H9 (cell line): ENCODE measurements around the gene KIF18A. TPM values are rescaled to one million over a fixed set of nuclear protein-coding genes. Genes with fewer than 3 reads are reported as not detected.

Experiments
- DNase-seq: peaks from one replicate; pipeline ENCODE4 v3.0.0-alpha.2; 2017
- H2AFZ ChIP-seq: one replicate; pipeline ENCODE4 v1.6.1; 2013; ENCODE audit warnings: mild to moderate bottlenecking, low read length, control low read depth, moderate library complexity
- H2AK5ac ChIP-seq: 2 replicates; pipeline ENCODE4 v1.6.1; 2013; ENCODE audit warnings: low read length, control low read depth, mixed read lengths; ENCODE audit not compliant: insufficient read length
- H2BK120ac ChIP-seq: one replicate; pipeline ENCODE4 v1.6.1; 2013; ENCODE audit warnings: low read depth, mild to moderate bottlenecking, low read length, control low read depth, inconsistent platforms; ENCODE audit not compliant: poor library complexity, severe bottlenecking
- H2BK12ac ChIP-seq: 2 replicates; pipeline ENCODE4 v1.6.1; 2013; ENCODE audit warnings: low read length, control low read depth, mixed read lengths, low read depth; ENCODE audit not compliant: insufficient read length
- H2BK15ac ChIP-seq: 2 replicates; pipeline ENCODE4 v1.6.1; 2013; ENCODE audit warnings: low read depth, low read length, control low read depth
- H2BK20ac ChIP-seq: one replicate; pipeline ENCODE4 v1.6.1; 2013; ENCODE audit warnings: low read depth, mild to moderate bottlenecking, low read length, control low read depth, inconsistent platforms; ENCODE audit not compliant: poor library complexity, severe bottlenecking
- H2BK5ac ChIP-seq: 2 replicates; pipeline ENCODE4 v1.6.1; 2013; ENCODE audit warnings: low read length, control low read depth, mixed read lengths; ENCODE audit not compliant: insufficient read length
- H3K14ac ChIP-seq: 2 replicates; pipeline ENCODE4 v1.6.1; 2013; ENCODE audit warnings: low read length, control low read depth; ENCODE audit not compliant: insufficient read depth
- H3K18ac ChIP-seq: 2 replicates; pipeline ENCODE4 v1.6.1; 2013; ENCODE audit warnings: low read depth, mild to moderate bottlenecking, mixed read lengths, low read length, control low read depth; ENCODE audit not compliant: insufficient read length
- H3K23ac ChIP-seq: 2 replicates; pipeline ENCODE4 v1.6.1; 2013; ENCODE audit warnings: low read length, control low read depth, mixed read lengths, low read depth; ENCODE audit not compliant: insufficient read length
- H3K23me2 ChIP-seq: 2 replicates; pipeline ENCODE4 v1.6.1; 2013; ENCODE audit warnings: low read depth, mild to moderate bottlenecking, mixed read lengths, low read length, control low read depth; ENCODE audit not compliant: insufficient read length, poor library complexity, severe bottlenecking
- H3K27ac ChIP-seq: 2 replicates; pipeline ENCODE4 v1.5.1; 2013; ENCODE audit warnings: low read length, control low read depth, mixed read lengths, low read depth; ENCODE audit not compliant: insufficient read length
- H3K27me3 ChIP-seq: 2 replicates; pipeline ENCODE4 v1.6.1; 2013; ENCODE audit warnings: low read length, control low read depth, inconsistent platforms; ENCODE audit not compliant: insufficient read depth
- H3K4ac ChIP-seq: 2 replicates; pipeline ENCODE4 v1.6.1; 2013; ENCODE audit warnings: low read depth, mild to moderate bottlenecking, control low read depth, inconsistent platforms, low read length, moderate library complexity
- H3K4me1 ChIP-seq: 2 replicates; pipeline ENCODE4 v1.6.1; 2013; ENCODE audit warnings: low read length, control low read depth, inconsistent platforms; ENCODE audit not compliant: insufficient read depth
- H3K4me2 ChIP-seq: 2 replicates; pipeline ENCODE4 v1.6.1; 2013; ENCODE audit warnings: low read length, control low read depth, mixed read lengths; ENCODE audit not compliant: insufficient read length, insufficient read depth
- H3K56ac ChIP-seq: 2 replicates; pipeline ENCODE4 v1.6.1; 2013; ENCODE audit warnings: low read depth, mild to moderate bottlenecking, mixed read lengths, low read length, control low read depth; ENCODE audit not compliant: insufficient read length
- H3K79me1 ChIP-seq: 2 replicates; pipeline ENCODE4 v1.6.1; 2013; ENCODE audit warnings: low read depth, mild to moderate bottlenecking, moderate library complexity, low read length, control low read depth, inconsistent platforms; ENCODE audit not compliant: insufficient read depth, poor library complexity, severe bottlenecking
- H3K79me2 ChIP-seq: 2 replicates; pipeline ENCODE4 v1.6.1; 2013; ENCODE audit warnings: low read length, control low read depth, inconsistent platforms; ENCODE audit not compliant: insufficient read depth
- H3K9ac ChIP-seq: 2 replicates; pipeline ENCODE4 v1.6.1; 2013; ENCODE audit warnings: low read length, control low read depth, mixed read lengths; ENCODE audit not compliant: insufficient read length; ENCODE audit errors: extremely low read depth
- H3K9me3 ChIP-seq: one replicate; pipeline ENCODE4 v1.6.1; 2013; ENCODE audit warnings: low read depth, low read length, inconsistent platforms; ENCODE audit not compliant: control insufficient read depth
- H3T11ph ChIP-seq: one replicate; pipeline ENCODE4 v1.6.1; 2013; ENCODE audit warnings: mild to moderate bottlenecking, low read length, control low read depth, inconsistent platforms
- H4K20me1 ChIP-seq: one replicate; pipeline ENCODE4 v1.6.1; 2013; ENCODE audit not compliant: control insufficient read depth, insufficient read length, insufficient read depth
- H4K5ac ChIP-seq: 2 replicates; pipeline ENCODE4 v1.6.1; 2013; ENCODE audit warnings: low read depth, mild to moderate bottlenecking, mixed read lengths, low read length, control low read depth; ENCODE audit not compliant: insufficient read length
- H4K8ac ChIP-seq: replicated peaks from 2 replicates; pipeline ENCODE4 v1.6.1; 2013; ENCODE audit warnings: low read length, control low read depth, mixed read lengths, low read depth; ENCODE audit not compliant: insufficient read length
- H4K91ac ChIP-seq: 2 replicates; pipeline ENCODE4 v1.6.1; 2013; ENCODE audit warnings: low read depth, mild to moderate bottlenecking, moderate library complexity, mixed read lengths, low read length, control low read depth; ENCODE audit not compliant: insufficient read length
- H3K27ac Mint-ChIP-seq, 3 experiments: 2 replicates in 2 of 3; 3 replicates in 1 of 3; pipeline ENCODE4 v1.8.0; 2020 to 2021; ENCODE audit warnings: mixed read lengths in 3 of 3, mild to moderate bottlenecking in 1 of 3, moderate library complexity in 1 of 3
- H3K27me3 Mint-ChIP-seq: 2 replicates; pipeline ENCODE4 v1.8.0; 2021; ENCODE audit warnings: low read depth, mild to moderate bottlenecking, moderate library complexity, mixed read lengths
- H3K36me3 Mint-ChIP-seq, 3 experiments: 2 replicates in 2 of 3; 3 replicates in 1 of 3; pipeline ENCODE4 v1.8.0; 2020 to 2021; ENCODE audit warnings: low read depth in 3 of 3, mixed read lengths in 3 of 3; ENCODE audit not compliant: insufficient read depth in 1 of 3
- H3K4me1 Mint-ChIP-seq, 2 experiments: 2 replicates each; pipeline ENCODE4 v1.8.0; 2020; ENCODE audit warnings: mixed read lengths in 2 of 2
- H3K4me3 Mint-ChIP-seq, 2 experiments: 2 replicates in 1 of 2; 3 replicates in 1 of 2; pipeline ENCODE4 v1.8.0; 2020 to 2021; ENCODE audit warnings: mild to moderate bottlenecking in 2 of 2, mixed read lengths in 2 of 2, moderate library complexity in 1 of 2
- H3K9me3 Mint-ChIP-seq, 2 experiments: 2 replicates in 1 of 2; 3 replicates in 1 of 2; pipeline ENCODE4 v1.8.0; 2020; ENCODE audit warnings: mild to moderate bottlenecking in 2 of 2, mixed read lengths in 2 of 2, moderate library complexity in 1 of 2
- CTCF ChIP-seq: fragments of 200-600 bp; sonication (generic); conservative IDR thresholded peaks from 3 replicates; pipeline ENCODE4 v1.8.0; 2021; ENCODE audit warnings: antibody characterized with exemption, mild to moderate bottlenecking
- WGBS: extraction: QIAGEN DNeasy Blood & Tissue Kit; methylation state at CpG from one replicate; pipeline ENCODE4 v1.1.7; 2013; ENCODE audit warnings: missing lambda C conversion rate, low lambda C conversion rate, mixed read lengths; ENCODE audit not compliant: insufficient read length; ENCODE audit errors: extremely low coverage; 5-methylcytosine and 5-hydroxymethylcytosine counted together
- total RNA-seq: library from RNA; stranded (reverse); gene quantifications from 2 replicates; pipeline ENCODE4 v1.2.1, GENCODE V29; 2021

The KIF18A gene
- total RNA-seq, 1 experiment from 2014 or later = 25.9 TPM

GRCh38 chr11:27997344-27997743 is 110.6 kb downstream of the KIF18A start:
- no peak overlapping the region for H3K9ac ChIP-seq
- no peak overlapping the region for H4K5ac ChIP-seq
- H2BK20ac ChIP-seq = no peak overlapping the region
- DNase-seq = no peak
- no peaks in the 10 kb centered on the region; the same call in 1 of the 2 replicates for H3K4me1 ChIP-seq
- no peak overlapping the region for H2BK120ac ChIP-seq
- H3K4me2 ChIP-seq = no peak overlapping the region
- H2BK5ac ChIP-seq = no peak overlapping the region
- H3K27ac Mint-ChIP-seq = no peak overlapping the region
- H3K4ac ChIP-seq = no peak overlapping the region
- no CpG with 5 or more reads among the region's 2 CpGs for WGBS
- no peak overlapping the region for H4K8ac ChIP-seq
- H3K14ac ChIP-seq = no peak overlapping the region
- H2AFZ ChIP-seq = no peak overlapping the region
- H3K9me3 Mint-ChIP-seq = peaks cover 32 to 35% of the 10 kb centered on the region in 2 experiments
- H3K27ac ChIP-seq = no peak overlapping the region
- H4K91ac ChIP-seq = no peak overlapping the region
- H3K23me2 ChIP-seq = no peaks in the 10 kb centered on the region
- peaks cover 3% of the 10 kb centered on the region for H3K9me3 ChIP-seq
- H3K4me1 Mint-ChIP-seq = peaks cover 0 to 2% of the 10 kb centered on the region in 2 experiments; a peak in 2 of 4 replicates
- H3K4me3 Mint-ChIP-seq = no peak overlapping the region
- no peak overlapping the region for H3K56ac ChIP-seq
- H4K20me1 ChIP-seq = no peaks in the 10 kb centered on the region
- H3T11ph ChIP-seq = no peak overlapping the region
- no peak for TF ChIP-seq CTCF
- H3K27me3 Mint-ChIP-seq = no peaks in the 10 kb centered on the region
- H3K23ac ChIP-seq = no peak overlapping the region
- no peak overlapping the region for H2BK12ac ChIP-seq
- H3K79me2 ChIP-seq = no peaks in the 10 kb centered on the region
- H3K79me1 ChIP-seq = no peaks in the 10 kb centered on the region
- H3K36me3 Mint-ChIP-seq = peaks cover 15 to 39% (median 35%) of the 10 kb centered on the region in 3 experiments
- H2BK15ac ChIP-seq = no peak overlapping the region
- H3K27me3 ChIP-seq = no peaks in the 10 kb centered on the region
- H2AK5ac ChIP-seq = no peak overlapping the region
- no peak overlapping the region for H3K18ac ChIP-seq
